ENCODE results near the gene RNF111. TPM values are rescaled to one million over a fixed set of nuclear protein-coding genes. Genes with fewer than 3 reads are reported as not detected.

RNF111 gene
- total RNA-seq, 1 donor, result 22.8 TPM

DNA sequence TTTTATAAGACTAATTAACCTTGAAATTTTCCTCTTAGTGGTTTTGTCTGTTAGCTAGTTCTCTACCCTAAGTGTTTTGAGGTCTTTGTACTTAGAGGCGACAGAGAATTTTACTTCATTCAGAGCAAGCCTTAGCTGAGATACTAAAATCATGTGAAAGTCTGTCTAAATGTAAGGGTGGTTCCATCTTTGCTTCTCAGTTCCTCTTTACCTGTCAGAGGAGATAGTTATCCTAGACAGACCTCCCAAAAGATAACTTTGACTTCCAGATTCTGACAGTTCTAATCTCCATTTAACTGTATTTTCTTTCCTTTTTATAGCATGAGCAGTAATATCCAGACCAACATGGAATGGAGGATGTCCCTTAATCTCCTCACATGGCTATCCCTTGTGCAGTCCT lies 34.7 kb downstream of the RNF111 start:
- no peak overlapping the region for H3K4me3 ChIP-seq (ENCODE audit: low read depth, low read length)
- TF ChIP-seq, protein P1, sequence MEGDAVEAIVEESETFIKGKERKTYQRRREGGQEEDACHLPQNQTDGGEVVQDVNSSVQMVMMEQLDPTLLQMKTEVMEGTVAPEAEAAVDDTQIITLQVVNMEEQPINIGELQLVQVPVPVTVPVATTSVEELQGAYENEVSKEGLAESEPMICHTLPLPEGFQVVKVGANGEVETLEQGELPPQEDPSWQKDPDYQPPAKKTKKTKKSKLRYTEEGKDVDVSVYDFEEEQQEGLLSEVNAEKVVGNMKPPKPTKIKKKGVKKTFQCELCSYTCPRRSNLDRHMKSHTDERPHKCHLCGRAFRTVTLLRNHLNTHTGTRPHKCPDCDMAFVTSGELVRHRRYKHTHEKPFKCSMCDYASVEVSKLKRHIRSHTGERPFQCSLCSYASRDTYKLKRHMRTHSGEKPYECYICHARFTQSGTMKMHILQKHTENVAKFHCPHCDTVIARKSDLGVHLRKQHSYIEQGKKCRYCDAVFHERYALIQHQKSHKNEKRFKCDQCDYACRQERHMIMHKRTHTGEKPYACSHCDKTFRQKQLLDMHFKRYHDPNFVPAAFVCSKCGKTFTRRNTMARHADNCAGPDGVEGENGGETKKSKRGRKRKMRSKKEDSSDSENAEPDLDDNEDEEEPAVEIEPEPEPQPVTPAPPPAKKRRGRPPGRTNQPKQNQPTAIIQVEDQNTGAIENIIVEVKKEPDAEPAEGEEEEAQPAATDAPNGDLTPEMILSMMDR (IDR thresholded peaks at IDR 0.05; ENCODE audit: insufficient read depth, low read length), result no peak
- DNase-seq (ENCODE audit: low read depth), result no peak

DNA sequence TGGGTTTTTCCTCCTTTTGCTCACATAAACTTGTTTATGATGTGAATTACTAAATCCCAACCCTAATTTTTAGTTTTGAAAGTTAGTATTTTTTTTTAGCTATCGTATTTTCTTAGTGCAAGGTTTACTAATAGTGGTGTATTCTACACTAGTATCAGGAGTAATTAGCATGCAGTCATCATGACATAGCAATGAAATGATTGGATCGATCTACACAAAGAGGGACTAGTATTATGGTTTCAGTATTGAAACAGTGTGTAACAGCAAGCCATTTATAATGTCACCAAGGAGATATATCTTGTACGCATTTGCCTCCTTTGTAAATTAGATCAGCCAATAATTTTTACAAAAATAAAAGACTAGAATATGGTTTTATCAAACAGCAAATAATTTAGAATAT lies 38.7 kb downstream of the RNF111 start:
- no peak for DNase-seq (ENCODE audit: low read depth)
- TF ChIP-seq, protein P1 (IDR thresholded peaks at IDR 0.05; ENCODE audit: insufficient read depth, low read length), result no peak
- no peak overlapping the region for H3K4me3 ChIP-seq (ENCODE audit: low read depth, low read length)

DNA sequence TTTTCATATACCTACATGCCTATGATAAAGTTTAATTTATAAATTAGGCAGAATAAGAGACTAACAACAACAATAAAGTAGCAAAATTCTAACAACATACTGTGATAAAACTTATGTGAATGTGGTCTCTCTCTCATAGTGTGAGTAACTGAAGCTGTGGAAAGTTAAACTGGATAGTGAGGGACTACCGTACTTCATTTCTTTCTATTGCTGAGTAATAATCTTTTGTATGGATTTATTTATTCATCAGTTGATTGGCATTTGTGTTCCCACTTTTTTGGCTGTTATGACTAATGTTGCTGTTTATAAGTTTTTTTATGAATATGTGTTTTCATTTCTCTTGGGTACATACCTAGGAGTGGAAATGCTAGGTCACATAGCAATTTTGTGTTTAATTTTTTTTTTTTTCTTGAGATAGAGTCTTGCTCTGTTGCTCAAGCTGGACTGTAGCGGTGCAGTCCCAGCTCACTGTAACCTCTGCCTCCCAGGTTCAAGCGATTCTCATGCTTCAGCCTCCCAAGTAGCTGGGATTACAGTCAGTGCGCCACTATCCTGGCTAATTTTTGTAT lies 41.0 kb downstream of the RNF111 start:
- TF ChIP-seq, protein P1 (IDR thresholded peaks at IDR 0.05; ENCODE audit: insufficient read depth, low read length), result no peak

DNA sequence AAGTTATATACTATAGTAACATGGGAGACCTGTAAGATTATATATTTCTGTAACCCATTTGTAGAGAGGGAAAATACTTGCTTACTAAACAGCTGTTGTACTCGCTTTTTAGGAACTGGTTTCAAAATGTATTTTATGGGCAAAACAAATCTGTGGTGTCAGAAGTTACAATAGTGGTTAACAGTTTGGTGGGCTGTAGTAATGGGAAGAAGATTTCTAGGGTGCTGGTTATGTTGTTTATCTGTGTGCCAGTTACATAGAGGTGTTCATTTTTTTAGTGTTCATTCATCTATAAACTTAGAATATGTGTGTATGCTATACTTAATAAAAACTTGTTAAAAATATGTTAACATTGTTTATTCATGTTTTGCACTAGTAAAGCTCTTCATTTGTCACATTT lies 42.1 kb downstream of the RNF111 start:
- no peak for DNase-seq (ENCODE audit: low read depth)
- H3K4me3 ChIP-seq (ENCODE audit: low read depth, low read length), result no peak overlapping the region
- TF ChIP-seq, protein P1 (IDR thresholded peaks at IDR 0.05; ENCODE audit: insufficient read depth, low read length), result no peak

More for the DNA sequence above, 41.0 kb downstream of the RNF111 start:
- H3K4me3 ChIP-seq (ENCODE audit: low read depth, low read length), result no peak overlapping the region
- no peak for DNase-seq (ENCODE audit: low read depth)

DNA sequence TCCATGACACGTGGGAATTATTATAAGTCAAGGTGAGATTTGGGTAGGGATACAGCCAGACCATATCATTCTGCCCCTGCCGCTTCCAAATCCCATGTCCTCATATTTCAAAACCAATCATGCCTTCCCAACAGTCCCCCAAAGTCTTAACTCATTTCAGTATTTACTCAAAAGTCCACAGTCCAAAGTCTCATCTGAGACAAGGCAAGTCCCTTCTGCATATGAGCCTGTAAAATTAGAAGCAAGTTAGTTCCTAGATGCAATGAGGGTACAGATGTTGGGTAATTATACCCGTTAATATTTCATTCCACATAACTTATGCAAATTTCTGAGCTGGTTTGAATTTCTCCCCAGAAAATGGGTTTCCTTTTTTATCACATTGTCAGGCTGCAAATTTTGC lies 47.7 kb downstream of the RNF111 start:
- H3K4me3 ChIP-seq (ENCODE audit: low read depth, low read length), result no peak overlapping the region
- TF ChIP-seq, protein P1 (IDR thresholded peaks at IDR 0.05; ENCODE audit: insufficient read depth, low read length), result no peak
- no peak for DNase-seq (ENCODE audit: low read depth)

DNA sequence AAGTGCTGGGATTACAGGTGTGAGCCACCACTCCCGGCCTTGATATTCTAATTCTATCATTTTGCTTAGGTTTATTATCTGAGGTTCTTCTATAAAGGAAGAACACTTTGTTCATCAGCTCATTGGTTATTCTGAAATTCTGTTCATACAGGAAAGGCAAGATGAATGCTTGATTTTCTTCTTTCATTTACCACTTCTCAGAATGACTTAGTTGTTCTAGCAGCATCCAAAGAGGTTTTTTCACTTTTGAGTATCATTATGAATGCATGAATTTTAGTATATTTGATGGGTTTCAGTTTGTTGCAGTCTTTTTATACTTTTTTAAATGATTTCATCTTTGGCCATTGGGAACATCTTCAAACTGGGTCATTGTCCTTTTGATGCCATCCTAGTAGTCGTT lies 51.8 kb downstream of the RNF111 start:
- no peak for DNase-seq (ENCODE audit: low read depth)
- H3K4me3 ChIP-seq (ENCODE audit: low read depth, low read length), result no peak overlapping the region
- TF ChIP-seq, protein P1 (IDR thresholded peaks at IDR 0.05; ENCODE audit: insufficient read depth, low read length), result no peak

DNA sequence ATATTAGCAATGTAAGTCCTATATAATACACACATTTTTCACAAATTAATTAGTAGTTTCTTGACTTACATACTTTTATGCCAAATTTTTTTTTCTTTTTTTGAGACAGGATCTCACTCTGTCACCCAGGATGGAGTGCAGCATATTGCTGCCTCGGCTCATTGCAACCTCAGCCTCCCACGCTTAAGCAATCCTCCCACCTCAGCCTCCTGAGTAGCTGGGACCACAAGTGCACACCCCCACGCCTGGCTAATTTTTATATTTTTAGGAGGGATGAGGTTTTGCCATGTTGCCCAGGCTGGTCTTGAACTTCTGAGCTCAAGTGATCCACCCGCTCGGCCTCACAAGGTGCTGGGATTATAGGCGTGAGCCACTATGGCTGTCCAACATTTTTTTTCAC lies 54.6 kb downstream of the RNF111 start:
- DNase-seq (ENCODE audit: low read depth), result no peak
- H3K4me3 ChIP-seq (ENCODE audit: low read depth, low read length), result no peak overlapping the region
- TF ChIP-seq, protein P1 (IDR thresholded peaks at IDR 0.05; ENCODE audit: insufficient read depth, low read length), result no peak
